ENCODE results near the gene SHOX. TPM values are rescaled to one million over a fixed set of nuclear protein-coding genes. Genes with fewer than 3 reads are reported as not detected.
"Not testable (repeated sequence)": the region's sequence is repeated elsewhere in the genome, so short reads cannot be mapped to it uniquely, and the experiment has no call there.

The SHOX gene
- total RNA-seq, 1 experiment from 2014 or later: not detected

GRCh38 chrX:641671-642435, 11.3 kb downstream of the SHOX start:
- H3K9me3 ChIP-seq (replicated peaks): no peaks in the 10 kb centered on the region
- no peak for DNase-seq
- H3K4me1 ChIP-seq: no peaks in the 10 kb centered on the region
- no peak overlapping the region for H3K4me3 ChIP-seq
- no peaks in the 10 kb centered on the region for H3K36me3 ChIP-seq
- no peaks in the 10 kb centered on the region for H3K27me3 ChIP-seq
- H3K27ac ChIP-seq: no peak overlapping the region

- DNase-seq: no peak
- H3K27me3 ChIP-seq: no peaks in the 10 kb centered on the region
These were observed 12.0 kb downstream of the SHOX start for GRCh38 chrX:642436-643240.

GRCh38 chrX:643241-643595, 12.6 kb downstream of the SHOX start:
- no peak for DNase-seq

More at GRCh38 chrX:642436-643240, 12.0 kb downstream of the SHOX start:
- no peaks in the 10 kb centered on the region for H3K9me3 ChIP-seq (replicated peaks)
- no peak overlapping the region for H3K4me3 ChIP-seq
- H3K36me3 ChIP-seq: no peaks in the 10 kb centered on the region
- H3K4me1 ChIP-seq: no peaks in the 10 kb centered on the region
- H3K27ac ChIP-seq: no peak overlapping the region

GRCh38 chrX:643911-644303, 13.3 kb downstream of the SHOX start:
- no peak for DNase-seq

More at GRCh38 chrX:643241-643595, 12.6 kb downstream of the SHOX start:
- Histone ChIP-seq H3K4me1 (no peaks in the 10 kb centered on the region), H3K27me3 (no peaks in the 10 kb centered on the region), H3K9me3 (replicated peaks) (no peaks in the 10 kb centered on the region), H3K36me3 (no peaks in the 10 kb centered on the region), H3K27ac (no peak overlapping the region), H3K4me3 (no peak overlapping the region)

GRCh38 chrX:644304-645281, 14.0 kb downstream of the SHOX start:
- no peak for DNase-seq
- H3K27me3 ChIP-seq: no peaks in the 10 kb centered on the region
- no peaks in the 10 kb centered on the region for H3K9me3 ChIP-seq (replicated peaks)
- H3K27ac ChIP-seq: no peak overlapping the region
- no peaks in the 10 kb centered on the region for H3K36me3 ChIP-seq
- no peak overlapping the region for H3K4me3 ChIP-seq
- no peaks in the 10 kb centered on the region for H3K4me1 ChIP-seq

More at GRCh38 chrX:643911-644303, 13.3 kb downstream of the SHOX start:
- Histone ChIP-seq H3K4me3 (no peak overlapping the region), H3K27me3 (no peaks in the 10 kb centered on the region), H3K4me1 (no peaks in the 10 kb centered on the region), H3K9me3 (replicated peaks) (no peaks in the 10 kb centered on the region), H3K27ac (no peak overlapping the region), H3K36me3 (no peaks in the 10 kb centered on the region)

- Histone ChIP-seq H3K9me3 (replicated peaks) (no peaks in the 10 kb centered on the region), H3K36me3 (no peaks in the 10 kb centered on the region), H3K4me3 (no peak overlapping the region), H3K27me3 (no peaks in the 10 kb centered on the region), H3K4me1 (no peaks in the 10 kb centered on the region), H3K27ac (no peak overlapping the region)
- no peak for DNase-seq
These were observed 15.6 kb downstream of the SHOX start for GRCh38 chrX:646228-646495.

GRCh38 chrX:646796-647195, 16.2 kb downstream of the SHOX start:
- no peak overlapping the region for H3K27ac ChIP-seq
- H3K27me3 ChIP-seq: no peaks in the 10 kb centered on the region
- H3K4me3 ChIP-seq: no peak overlapping the region
- no peaks in the 10 kb centered on the region for H3K9me3 ChIP-seq (replicated peaks)
- no peak for DNase-seq
- no peaks in the 10 kb centered on the region for H3K36me3 ChIP-seq
- no peaks in the 10 kb centered on the region for H3K4me1 ChIP-seq

GRCh38 chrX:649166-649565, 18.6 kb downstream of the SHOX start:
- peaks cover 4% of the 10 kb centered on the region; the same call in 1 of the 2 replicates for H3K27me3 ChIP-seq
- no peak for DNase-seq

GRCh38 chrX:650324-650723, 19.7 kb downstream of the SHOX start:
- no peaks in the 10 kb centered on the region for H3K9me3 ChIP-seq (replicated peaks)
- DNase-seq: no peak
- no peak overlapping the region for H3K27ac ChIP-seq

More at GRCh38 chrX:649166-649565, 18.6 kb downstream of the SHOX start:
- Histone ChIP-seq H3K4me1 (no peaks in the 10 kb centered on the region), H3K27ac (no peak overlapping the region), H3K9me3 (replicated peaks) (no peaks in the 10 kb centered on the region), H3K36me3 (no peaks in the 10 kb centered on the region), H3K4me3 (no peak overlapping the region)

GRCh38 chrX:650811-651210, 20.2 kb downstream of the SHOX start:
- H3K4me1 ChIP-seq: no peaks in the 10 kb centered on the region
- no peak overlapping the region for H3K4me3 ChIP-seq
- H3K27ac ChIP-seq: no peak overlapping the region
- no peaks in the 10 kb centered on the region for H3K36me3 ChIP-seq
- peaks cover 4% of the 10 kb centered on the region; the same call in 1 of the 2 replicates for H3K27me3 ChIP-seq
- no peak for DNase-seq
- no peaks in the 10 kb centered on the region for H3K9me3 ChIP-seq (replicated peaks)

More at GRCh38 chrX:650324-650723, 19.7 kb downstream of the SHOX start:
- Histone ChIP-seq H3K36me3 (no peaks in the 10 kb centered on the region), H3K27me3 (peaks cover 4% of the 10 kb centered on the region; the same call in 1 of the 2 replicates), H3K4me3 (no peak overlapping the region), H3K4me1 (no peaks in the 10 kb centered on the region)

- not testable (repeated sequence) for DNase-seq; H3K36me3 ChIP-seq; H3K27ac ChIP-seq; H3K4me1 ChIP-seq; H3K9me3 ChIP-seq (replicated peaks); H3K27me3 ChIP-seq; H3K4me3 ChIP-seq
These were observed 21.3 kb downstream of the SHOX start for GRCh38 chrX:651922-652321.

- no peaks in the 10 kb centered on the region for H3K9me3 ChIP-seq (replicated peaks)
- no peak for DNase-seq
- H3K4me3 ChIP-seq: no peak overlapping the region
- no peaks in the 10 kb centered on the region for H3K4me1 ChIP-seq
- no peak overlapping the region for H3K27ac ChIP-seq
- H3K36me3 ChIP-seq: no peaks in the 10 kb centered on the region
- H3K27me3 ChIP-seq: peaks cover 4% of the 10 kb centered on the region; the same call in 1 of the 2 replicates
These were observed 21.8 kb downstream of the SHOX start for GRCh38 chrX:652341-652741.

- no peaks in the 10 kb centered on the region for H3K4me1 ChIP-seq
- H3K9me3 ChIP-seq (replicated peaks): no peaks in the 10 kb centered on the region
- H3K4me3 ChIP-seq: no peak overlapping the region
- peaks cover 4% of the 10 kb centered on the region; the same call in 1 of the 2 replicates for H3K27me3 ChIP-seq
- H3K36me3 ChIP-seq: no peaks in the 10 kb centered on the region
- no peak overlapping the region for H3K27ac ChIP-seq
- no peak for DNase-seq
These were observed 22.7 kb downstream of the SHOX start for GRCh38 chrX:653306-653705.

GRCh38 chrX:661154-661553, 30.6 kb downstream of the SHOX start:
- no peaks in the 10 kb centered on the region for H3K9me3 ChIP-seq (replicated peaks)
- no peaks in the 10 kb centered on the region for H3K36me3 ChIP-seq
- no peak for DNase-seq
- H3K27me3 ChIP-seq: no peaks in the 10 kb centered on the region
- H3K4me1 ChIP-seq: no peaks in the 10 kb centered on the region
- no peak overlapping the region for H3K4me3 ChIP-seq
- no peak overlapping the region for H3K27ac ChIP-seq
